NCI-H82 treated with DMSO at 0.1 percent for 48 hours (cell line): Measurements from ENCODE around the gene PAQR5.
"Not testable (repeated sequence)": the region's sequence is repeated elsewhere in the genome, so short reads cannot be mapped to it uniquely, and the experiment has no call there.

Experiments used
- DNase-seq: peaks from one replicate; lab custom pipeline; 2025; ENCODE audit not compliant: unreplicated experiment; lab: John Stamatoyannopoulos, UW

The PAQR5 gene

DNA sequence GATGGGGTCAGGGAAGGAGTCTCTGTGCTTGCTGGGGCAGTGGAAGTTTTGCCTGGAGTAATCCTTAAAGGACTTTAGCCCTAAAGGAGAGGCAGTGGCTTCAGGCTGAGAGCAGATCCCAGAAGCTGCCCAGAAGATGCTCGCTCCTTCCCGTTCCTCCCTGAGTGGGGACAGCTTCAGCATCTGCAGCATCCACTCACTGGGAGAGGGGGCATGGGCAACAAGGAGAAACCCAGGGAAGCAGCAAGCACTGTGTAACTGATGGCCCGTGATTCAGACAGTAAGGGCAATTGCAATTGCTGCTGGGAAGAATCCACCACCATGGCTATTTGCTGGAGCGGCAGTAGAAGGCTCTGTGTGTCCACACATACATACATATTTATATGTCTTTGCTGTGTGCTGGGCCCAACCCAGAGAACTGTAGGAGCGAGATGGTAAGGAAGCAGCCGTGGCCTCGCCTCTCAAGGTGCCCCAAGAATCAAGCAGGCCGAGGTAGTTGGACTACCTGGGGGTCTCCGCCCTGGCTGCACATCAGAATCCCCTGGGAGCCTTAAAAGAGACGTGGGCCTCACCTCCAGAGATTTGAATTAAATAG lies 5.8 kb upstream of the PAQR5 start:
- DNase-seq: no peak

DNA sequence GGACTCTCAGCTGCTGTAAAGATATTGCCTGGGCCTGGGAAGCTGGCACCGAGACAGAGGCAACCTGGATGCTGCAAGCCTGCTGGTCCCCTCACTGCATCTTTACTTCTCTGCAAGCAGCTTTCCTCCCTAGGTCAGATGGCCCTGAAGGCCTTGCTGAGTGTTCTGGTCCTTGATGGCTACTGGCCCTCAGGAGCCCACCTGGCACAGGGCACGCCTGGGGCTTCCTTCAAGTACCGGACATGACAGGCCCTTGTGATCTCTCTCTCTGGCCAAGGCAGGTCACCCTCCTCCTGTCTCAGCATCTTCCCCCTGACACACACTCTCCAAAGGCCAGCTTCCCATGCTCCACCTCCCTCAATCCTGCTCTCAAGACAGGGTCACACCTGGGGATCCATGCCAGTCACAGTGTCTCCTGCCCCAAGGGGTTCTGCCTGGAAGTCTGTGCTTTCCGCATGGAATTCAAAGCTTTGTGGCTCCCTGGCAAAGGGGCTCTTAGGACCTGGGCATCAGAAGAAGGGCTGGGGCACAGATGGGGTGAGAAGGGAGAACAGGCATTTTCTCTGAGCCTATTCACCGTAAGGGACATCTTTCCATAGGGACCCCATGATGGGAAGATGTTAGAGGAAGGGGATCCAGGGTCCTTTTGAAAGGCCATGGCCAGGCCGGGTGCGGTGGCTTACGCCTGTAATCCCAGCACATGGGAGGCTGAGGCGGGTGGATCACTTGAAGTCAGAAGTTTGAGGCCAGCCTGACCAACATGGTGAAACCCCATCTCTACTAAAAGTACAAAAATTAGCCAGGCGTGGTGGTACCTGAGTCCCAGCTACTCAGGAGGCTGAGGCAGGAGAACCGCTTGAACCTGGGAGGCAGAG lies 4.7 kb upstream of the PAQR5 start:
- DNase-seq: no peak

DNA sequence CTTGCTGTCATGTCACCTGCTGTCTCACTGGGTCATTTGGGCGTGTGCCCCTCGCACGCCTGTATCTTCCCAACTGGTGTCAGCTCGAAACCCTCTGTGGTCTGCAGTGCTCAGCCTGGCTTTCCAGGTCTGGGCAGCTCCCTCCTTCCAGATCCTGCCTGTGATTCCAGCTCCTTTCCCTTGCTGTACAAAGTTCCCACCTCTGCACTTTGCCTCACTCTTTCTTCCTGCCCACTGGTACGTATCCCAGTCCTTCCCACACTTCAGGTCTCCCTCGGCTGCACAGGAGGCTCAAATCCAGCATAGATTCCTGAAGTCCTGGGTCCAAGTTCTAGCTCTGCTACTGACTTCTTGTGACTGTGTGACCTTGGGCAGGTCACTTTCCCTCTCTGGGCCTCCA lies 2.1 kb upstream of the PAQR5 start:
- no peak for DNase-seq

GRCh38 chr15:69297642-69298353 lies 914 bp upstream of the PAQR5 start:
- no peak for DNase-seq

DNA sequence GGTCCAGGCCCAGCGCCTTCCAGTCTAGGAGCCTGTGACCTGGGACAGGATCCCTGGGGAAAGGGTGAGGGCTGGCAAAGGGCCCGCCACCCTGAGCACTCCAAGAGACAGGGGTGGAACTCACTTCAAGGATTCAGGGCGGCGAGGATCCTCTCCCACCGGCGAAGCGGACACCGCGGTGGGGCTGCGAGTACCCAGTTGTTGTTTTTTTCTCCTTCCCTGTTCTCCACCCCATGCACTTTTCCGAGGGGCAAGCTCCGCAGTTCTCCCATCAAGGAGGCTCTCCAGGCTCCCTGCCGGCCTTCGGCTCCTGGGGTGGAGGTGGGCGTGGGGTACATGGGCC lies 387 bp upstream of the PAQR5 start:
- no peak for DNase-seq

DNA sequence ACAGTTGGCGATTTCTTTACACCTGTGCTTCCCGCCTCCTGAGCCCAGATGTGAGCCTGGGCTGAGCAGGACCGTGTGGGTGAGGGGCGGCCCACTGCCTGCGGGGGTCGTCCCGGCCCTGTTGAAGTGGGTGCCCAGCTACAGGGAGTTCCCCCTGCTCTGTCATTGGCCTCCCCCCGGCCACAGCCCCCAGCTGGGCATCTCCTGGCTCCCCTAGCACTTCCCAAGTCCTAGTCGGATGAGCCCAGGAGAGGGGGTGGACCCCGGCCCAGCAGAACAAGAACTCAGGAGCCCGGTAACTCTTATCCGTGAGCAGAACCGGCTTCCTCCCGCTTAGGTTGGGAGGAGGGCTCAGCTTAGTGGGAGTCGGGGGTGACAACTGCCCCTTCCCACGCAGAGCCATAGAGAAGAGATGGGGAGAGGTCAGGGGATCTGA lies 757 bp downstream of the PAQR5 start:
- DNase-seq: no peak

DNA sequence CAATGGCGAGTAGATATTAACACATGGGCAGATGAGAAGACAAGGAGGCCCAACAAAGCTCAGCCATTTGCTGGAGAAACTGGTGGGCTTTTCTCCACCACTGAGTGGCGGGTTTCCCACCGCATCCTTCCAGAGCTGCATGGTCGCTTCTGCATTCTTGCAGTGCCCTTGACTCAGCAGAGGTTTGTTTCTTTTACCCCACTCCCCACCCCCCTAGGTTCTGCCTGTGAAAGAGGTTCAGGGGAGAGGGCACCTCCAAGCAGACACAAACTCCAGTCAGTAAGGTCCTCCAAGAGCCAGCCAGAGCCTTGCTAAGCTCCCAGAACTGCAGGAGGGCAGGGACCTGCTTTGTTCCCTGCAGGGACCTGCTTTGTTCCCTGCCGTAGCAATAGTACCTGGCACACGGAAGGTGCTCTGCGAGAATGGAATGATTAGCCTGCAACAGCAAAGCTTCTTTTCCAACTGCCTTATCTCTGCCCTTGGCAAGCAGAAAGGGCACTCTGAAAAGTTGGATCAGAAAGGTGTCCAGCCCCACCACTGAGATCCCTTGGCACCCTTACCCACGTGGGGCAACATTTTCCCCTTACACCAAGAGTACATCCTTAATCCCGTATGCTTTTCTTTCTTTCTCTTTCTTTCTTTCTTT lies 1.4 kb downstream of the PAQR5 start:
- no peak for DNase-seq

- not testable (repeated sequence) for DNase-seq
Observed at GRCh38 chr15:69301101-69301500, 2.4 kb downstream of the PAQR5 start.

- not testable (repeated sequence) for DNase-seq
Observed at GRCh38 chr15:69302087-69302486, 3.4 kb downstream of the PAQR5 start.

GRCh38 chr15:69302929-69303328 lies 4.2 kb downstream of the PAQR5 start:
- DNase-seq: peak; percentile 26

DNA sequence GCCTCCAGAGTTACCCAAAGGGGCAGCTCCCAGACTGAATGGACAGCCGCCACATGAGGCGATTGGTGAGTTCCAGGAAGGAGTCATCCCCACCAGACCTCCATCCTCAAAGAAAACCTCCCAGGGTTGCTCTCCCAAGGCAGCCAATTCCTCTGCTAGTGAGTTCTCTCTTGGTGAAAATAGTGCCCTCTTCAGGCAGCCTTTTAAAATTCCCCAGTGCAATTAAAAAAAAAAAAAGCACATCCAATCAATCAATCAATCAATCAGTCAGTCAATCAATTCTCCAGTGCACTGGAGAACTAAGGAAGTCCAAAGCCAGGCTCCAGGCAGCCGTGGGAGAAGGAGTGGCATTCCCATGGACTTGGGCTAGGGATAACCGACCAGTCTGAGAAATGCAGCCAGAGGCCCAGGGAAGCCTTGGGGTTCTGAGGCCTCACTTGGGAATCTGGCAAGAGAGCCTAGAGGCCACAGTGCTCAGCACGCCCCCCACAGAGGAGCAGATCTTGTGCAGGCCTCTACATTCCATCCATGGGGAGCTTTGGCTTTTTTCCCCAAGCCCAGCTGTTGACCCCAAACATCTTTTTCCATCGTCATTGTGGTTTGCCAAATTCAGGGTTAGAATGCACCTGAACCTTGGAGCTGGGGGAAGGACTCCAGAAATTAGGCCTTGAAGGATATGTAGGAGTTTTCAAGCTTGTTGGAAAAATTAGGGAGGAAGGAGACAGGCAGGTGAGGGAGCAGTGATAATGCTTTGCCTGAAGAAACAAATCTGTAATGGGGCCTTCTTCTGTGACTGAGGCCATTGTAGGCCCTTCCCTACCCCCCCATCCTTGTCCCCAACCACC lies 4.8 kb downstream of the PAQR5 start:
- DNase-seq: no peak

DNA sequence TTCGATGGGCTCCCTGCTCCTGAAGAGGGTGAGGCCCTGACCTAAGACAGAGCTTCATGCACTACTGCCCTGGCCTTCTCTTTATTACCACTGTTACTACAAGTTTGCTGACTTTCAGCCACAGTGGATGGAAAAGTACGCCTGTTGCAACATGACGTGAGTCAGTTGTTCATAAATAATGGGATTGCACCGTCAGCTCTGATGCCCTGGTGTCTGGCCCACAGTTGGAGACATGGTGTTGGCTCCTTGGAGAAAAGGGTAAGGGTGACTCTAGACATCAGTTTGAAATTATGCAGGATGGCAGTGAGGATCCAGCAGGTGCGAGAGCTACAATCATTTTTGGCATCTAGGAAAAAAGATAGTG lies 5.5 kb downstream of the PAQR5 start:
- DNase-seq: no peak

DNA sequence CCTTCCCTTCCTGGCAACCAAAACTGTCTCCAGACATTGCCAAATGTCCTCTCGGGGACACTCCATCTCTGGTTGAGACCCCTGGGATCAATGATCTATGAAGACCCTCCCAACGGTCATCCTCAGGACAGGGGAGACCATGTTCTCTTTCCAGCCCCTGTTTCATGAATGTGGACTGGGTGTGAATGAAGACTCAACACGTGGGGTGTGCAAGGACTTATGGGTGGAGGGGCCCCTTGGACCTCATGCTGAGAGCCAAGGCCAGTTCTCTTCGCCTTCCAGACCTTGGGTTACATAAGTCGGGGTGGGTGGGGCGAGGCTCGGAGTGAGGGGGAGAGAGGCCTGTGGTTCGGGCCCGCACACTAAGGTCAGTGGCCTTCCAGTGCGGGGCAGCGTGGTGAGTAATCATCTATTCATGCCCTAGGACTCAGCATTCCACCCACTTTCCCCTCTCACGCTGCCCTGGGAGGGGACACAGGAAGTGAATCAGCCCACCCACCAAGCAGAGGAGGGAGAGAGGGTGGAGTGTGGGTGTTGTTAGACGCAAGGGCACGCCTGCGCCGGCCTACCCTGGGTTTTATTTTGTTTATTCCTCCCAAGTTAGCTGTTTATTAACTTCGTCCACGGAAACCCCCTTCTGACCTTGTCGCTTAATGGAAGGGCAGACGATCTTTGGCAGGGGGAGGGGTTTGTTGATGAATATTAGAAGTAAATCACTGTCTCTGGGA lies 6.7 kb downstream of the PAQR5 start:
- no peak for DNase-seq

- no peak for DNase-seq
Observed at GRCh38 chr15:69305933-69306568, 7.3 kb downstream of the PAQR5 start.

GRCh38 chr15:69307939-69308338 lies 9.2 kb downstream of the PAQR5 start:
- no peak for DNase-seq

DNA sequence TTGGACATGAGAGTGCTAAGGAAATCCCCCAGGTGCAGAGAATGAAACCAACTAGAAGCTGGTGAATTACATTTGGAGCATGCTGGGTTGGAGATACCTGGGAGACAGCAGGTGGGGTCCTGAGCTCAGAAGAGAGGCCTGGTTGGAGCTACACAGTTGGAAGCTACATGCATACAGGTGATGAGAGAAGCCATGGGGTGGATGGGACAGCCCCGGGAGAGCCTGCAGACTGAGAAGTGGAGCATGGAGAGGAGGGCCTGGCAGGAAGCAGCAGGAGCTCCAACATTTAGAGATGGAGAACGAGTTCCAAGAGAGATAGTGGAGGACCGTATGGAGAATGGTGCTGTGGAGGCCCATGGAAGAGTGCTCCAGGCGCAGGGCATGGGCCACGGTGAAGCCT lies 10.2 kb downstream of the PAQR5 start:
- no peak for DNase-seq

DNA sequence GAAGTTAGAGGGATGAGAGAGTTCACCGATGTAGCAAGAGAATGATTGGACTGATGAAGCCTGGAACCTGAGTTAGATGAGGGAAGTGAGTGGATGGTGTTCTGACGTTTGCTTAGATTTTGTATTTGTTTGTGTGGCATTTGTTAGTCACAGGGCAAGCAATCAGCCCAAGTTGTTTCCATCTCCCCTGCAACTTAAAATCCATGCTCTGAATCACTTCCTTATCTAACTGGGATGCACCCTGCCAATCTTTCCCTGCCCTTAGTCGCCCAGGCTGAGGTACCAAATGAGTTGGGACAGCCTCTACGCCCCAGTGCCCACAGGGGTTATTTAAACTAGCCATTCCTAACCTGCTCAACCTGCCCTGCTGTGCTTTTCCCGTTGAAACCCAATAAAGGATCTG lies 12.6 kb downstream of the PAQR5 start:
- no peak for DNase-seq

DNA sequence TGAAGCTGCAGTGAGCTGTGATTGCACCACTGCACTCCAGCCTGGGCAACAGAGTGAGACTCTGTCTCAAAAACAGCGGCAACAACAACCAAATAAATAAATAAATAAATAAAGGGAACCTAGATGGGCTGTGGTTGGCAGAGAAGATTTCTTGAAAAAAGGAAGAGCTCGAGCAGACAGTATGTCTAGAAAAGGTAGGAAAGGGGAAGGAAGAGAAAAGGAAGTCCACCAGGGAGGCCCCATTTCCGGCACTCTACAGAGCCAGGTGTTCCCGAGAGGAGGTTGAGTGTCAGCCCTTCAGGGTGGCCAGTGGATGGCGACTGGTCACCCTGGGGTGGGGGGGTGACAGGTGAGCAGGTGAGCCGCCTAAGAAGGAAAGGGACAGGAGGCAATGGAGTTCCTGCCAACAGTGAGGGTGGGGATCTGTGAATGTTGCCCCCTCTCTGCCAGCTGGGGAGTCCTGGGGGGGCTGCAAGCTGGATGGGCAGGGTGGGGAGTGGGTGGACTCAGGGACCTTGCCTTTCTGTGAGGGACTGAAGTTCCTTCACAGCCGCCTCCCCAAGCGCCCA lies 14.8 kb downstream of the PAQR5 start:
- no peak for DNase-seq

GRCh38 chr15:69314131-69314530 lies 15.4 kb downstream of the PAQR5 start:
- no peak for DNase-seq
